SK-N-SH (cell line): ENCODE data around the gene TRAPPC8. TPM values are rescaled to one million over a fixed set of nuclear protein-coding genes. Genes with fewer than 3 reads are reported as not detected.

Experiments
- polyA plus RNA-seq, 3 experiments: library from polyadenylated mRNA; depleted of rRNA; stranded (reverse); fragments of >200 nt; gene quantifications; 2 replicates each; pipeline ENCODE4 v1.2.3, GENCODE V29; 2012
- small RNA-seq, 7 experiments: library from RNA; depleted of rRNA; stranded (forward); fragments of <200 nt; gene quantifications; one replicate each; pipeline ENCODE3, GENCODE V24; 2012

TRAPPC8 gene
- polyA plus RNA-seq, 1 of the 3 experiments (the other 2 are of a cell fraction), result 14.9 TPM

Small RNA genes lying within 50 kb of the gene (small RNA-seq; reads per million reads assigned to genes)
- 0 reads per million in 7 experiments for gene RNU6-1050P

Other genes with a start within 250 kb of the TRAPPC8 start
- 0.03 TPM in 1 of 2 replicates, not detected in the other for gene SLC25A52, start 182.2 kb downstream of the TRAPPC8 start, polyA plus RNA-seq (2012; rRNA removed)
- 0.05 and 0.06 TPM in 2 replicates for gene RNF125, start 75.7 kb upstream of the TRAPPC8 start, polyA plus RNA-seq (2012; rRNA removed)
- gene RNF138, start 148.7 kb upstream of the TRAPPC8 start, polyA plus RNA-seq (2012; rRNA removed), result 17.6 and 22.3 TPM in 2 replicates
- gene MEP1B, start 246.9 kb upstream of the TRAPPC8 start, polyA plus RNA-seq (2012; rRNA removed), result not detected in 2 replicates